ENCODE results near the gene VEZF1.

The VEZF1 gene

DNA sequence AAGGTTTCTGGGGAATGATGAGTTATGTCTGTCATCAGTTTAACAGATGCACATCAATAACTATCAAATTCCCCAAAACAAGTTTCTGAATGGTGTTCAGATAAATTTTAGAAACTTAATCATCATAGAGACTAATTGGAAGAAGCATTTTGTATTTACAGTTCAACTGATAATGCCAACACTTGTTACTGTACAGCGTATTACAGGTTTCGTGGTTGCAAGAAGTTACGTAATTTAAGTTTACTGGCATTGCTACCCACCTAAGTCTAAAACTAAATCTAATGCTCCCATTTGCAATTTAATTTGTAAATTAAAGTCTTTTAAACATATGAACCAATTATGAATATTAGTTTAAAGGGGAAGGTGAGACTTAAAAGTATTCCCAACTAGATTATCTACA, 16.0 kb upstream of the VEZF1 start:
- H3K9ac ChIP-seq: no peak overlapping the region
- no peaks in the 10 kb centered on the region for H3K36me3 ChIP-seq (ENCODE audit: control insufficient read depth, insufficient read depth, low read length)
- no peak overlapping the region for H3K4me2 ChIP-seq (ENCODE audit: low read length)
- peaks cover 22% of the 10 kb centered on the region for H3K79me2 ChIP-seq
- no peak overlapping the region for H3K27ac ChIP-seq
- peaks cover 6% of the 10 kb centered on the region for H3K4me1 ChIP-seq
- no peaks in the 10 kb centered on the region for H3K9me3 ChIP-seq (ENCODE audit: control insufficient read depth, low read length)
- no peak overlapping the region for H3K4me3 ChIP-seq (ENCODE audit: low read depth, low read length)
- TF ChIP-seq CTCF (IDR thresholded peaks at IDR 0.05): no peak
- no peak overlapping the region for H2AFZ ChIP-seq
- H3K27me3 ChIP-seq (ENCODE audit: control insufficient read depth, insufficient read depth, low read length): no peaks in the 10 kb centered on the region

DNA sequence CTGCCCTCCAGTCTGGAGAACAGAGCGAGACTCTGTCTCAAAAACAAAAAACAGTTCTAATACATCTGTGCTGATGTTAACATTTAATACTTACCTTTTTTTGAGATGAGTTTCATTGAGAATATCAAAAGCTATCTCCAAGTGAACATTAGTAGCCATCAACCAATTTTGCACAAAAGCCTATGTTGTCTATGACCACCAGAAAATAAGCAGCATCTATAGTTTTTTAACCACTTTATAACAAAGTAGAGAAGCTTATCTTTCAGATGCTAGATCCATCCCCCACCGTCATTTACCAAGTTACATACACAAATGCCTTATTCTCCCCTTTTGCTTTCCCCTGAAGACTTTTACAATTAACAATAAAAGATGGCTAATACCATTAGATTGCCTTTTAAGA, 14.9 kb upstream of the VEZF1 start:
- Histone ChIP-seq H3K27ac (no peak overlapping the region), H3K4me1 (peaks cover 6% of the 10 kb centered on the region), H3K4me3 (ENCODE audit: low read depth, low read length) (no peak overlapping the region), H3K27me3 (ENCODE audit: control insufficient read depth, insufficient read depth, low read length) (no peaks in the 10 kb centered on the region), H2AFZ (no peak overlapping the region), H3K79me2 (peaks cover 22% of the 10 kb centered on the region), H3K36me3 (ENCODE audit: control insufficient read depth, insufficient read depth, low read length) (no peaks in the 10 kb centered on the region), H3K9ac (no peak overlapping the region), H3K4me2 (ENCODE audit: low read length) (no peak overlapping the region), H3K9me3 (ENCODE audit: control insufficient read depth, low read length) (no peaks in the 10 kb centered on the region)
- TF ChIP-seq CTCF (IDR thresholded peaks at IDR 0.05): no peak

DNA sequence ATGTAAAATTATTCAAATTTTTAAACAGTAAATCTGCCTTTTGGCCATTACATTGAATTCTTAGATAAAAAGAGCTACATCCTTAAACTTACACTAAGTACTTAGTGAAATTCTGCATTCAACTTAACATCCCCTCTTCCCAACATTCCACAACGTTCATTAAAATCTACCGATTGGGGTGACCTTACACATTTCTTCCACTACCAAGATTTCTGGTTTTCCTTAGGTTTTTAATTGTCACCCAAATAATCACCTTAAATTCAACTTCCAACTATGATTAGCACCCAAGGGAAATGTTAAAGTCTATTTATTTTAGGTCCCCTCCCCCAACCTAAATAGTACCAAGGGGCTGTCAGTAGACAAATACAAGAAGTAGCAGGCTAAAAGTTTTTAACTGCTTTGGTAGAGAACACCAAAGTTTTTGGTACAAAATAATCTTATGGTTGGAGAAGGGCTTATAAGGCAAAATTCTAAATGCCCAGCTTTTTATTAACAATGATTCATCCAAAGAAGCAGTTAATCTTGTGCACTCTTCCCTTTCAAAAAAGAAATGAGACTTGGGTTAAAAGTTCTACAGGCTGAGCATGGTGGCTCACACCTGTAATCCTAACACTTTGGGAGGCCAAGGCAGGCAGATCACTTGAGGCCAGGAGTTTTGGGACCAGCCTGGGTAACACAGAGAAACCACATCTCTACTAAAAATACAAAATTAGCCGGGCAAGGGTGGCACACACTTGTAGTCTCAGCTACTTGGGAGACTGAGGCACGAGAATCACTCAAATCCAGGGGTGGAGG, 14.3 kb upstream of the VEZF1 start:
- no peak overlapping the region for H3K9ac ChIP-seq
- no peaks in the 10 kb centered on the region for H3K9me3 ChIP-seq (ENCODE audit: control insufficient read depth, low read length)
- H3K27ac ChIP-seq: no peak overlapping the region
- H3K4me2 ChIP-seq (ENCODE audit: low read length): no peak overlapping the region
- no peak for TF ChIP-seq CTCF (IDR thresholded peaks at IDR 0.05)
- H3K36me3 ChIP-seq (ENCODE audit: control insufficient read depth, insufficient read depth, low read length): no peaks in the 10 kb centered on the region
- H3K4me1 ChIP-seq: peaks cover 6% of the 10 kb centered on the region
- no peak overlapping the region for H2AFZ ChIP-seq
- H3K4me3 ChIP-seq (ENCODE audit: low read depth, low read length): no peak overlapping the region
- H3K79me2 ChIP-seq: peaks cover 22% of the 10 kb centered on the region
- H3K27me3 ChIP-seq (ENCODE audit: control insufficient read depth, insufficient read depth, low read length): no peaks in the 10 kb centered on the region

GRCh38 chr17:58001461-58002124, 13.5 kb upstream of the VEZF1 start:
- Histone ChIP-seq H3K27ac (no peak overlapping the region), H3K4me1 (peaks cover 6% of the 10 kb centered on the region), H3K36me3 (ENCODE audit: control insufficient read depth, insufficient read depth, low read length) (no peaks in the 10 kb centered on the region), H3K9me3 (ENCODE audit: control insufficient read depth, low read length) (no peaks in the 10 kb centered on the region), H2AFZ (no peak overlapping the region), H3K27me3 (ENCODE audit: control insufficient read depth, insufficient read depth, low read length) (no peaks in the 10 kb centered on the region), H3K4me3 (ENCODE audit: low read depth, low read length) (no peak overlapping the region), H3K79me2 (peaks cover 20% of the 10 kb centered on the region), H3K9ac (no peak overlapping the region), H3K4me2 (ENCODE audit: low read length) (no peak overlapping the region)
- no peak for TF ChIP-seq CTCF (IDR thresholded peaks at IDR 0.05)
